ENCODE data around the gene CHAT. TPM values are rescaled to one million over a fixed set of nuclear protein-coding genes. Genes with fewer than 3 reads are reported as not detected.

Gene CHAT
- polyA plus RNA-seq, 2 of the 4 experiments (the other 2 are of a cell fraction): not detected

GRCh38 chr10:49647985-49648795, 34.4 kb downstream of the CHAT start:
- ChIA-PET POLR2A (no interaction called here), CTCF (no interaction called here)
- TF ChIP-seq ESRRA (IDR thresholded peaks at IDR 0.05; ENCODE audit: borderline replicate concordance, low read length) (no peak), HOXB5 (CRISPR knock-in tag; IDR thresholded peaks at IDR 0.05) (no peak), RNF2 (IDR thresholded peaks at IDR 0.05; ENCODE audit: borderline replicate concordance, low read depth) (no peak), CBX2 (IDR thresholded peaks at IDR 0.05; ENCODE audit: borderline replicate concordance, low read depth) (no peak), KDM1A (IDR thresholded peaks at IDR 0.05; ENCODE audit: low read depth) (no peak), HDAC2 (IDR thresholded peaks at IDR 0.05) (no peak), NFE2L2 (conservative IDR thresholded peaks at IDR 0.05; ENCODE audit: low read length) (no peak), SREBF2 (IDR thresholded peaks at IDR 0.05) (no peak), NPAS2 (CRISPR knock-in tag; IDR thresholded peaks at IDR 0.05; ENCODE audit: borderline replicate concordance) (no peak), CBX8 (IDR thresholded peaks at IDR 0.05) (no peak), CEBPB (IDR thresholded peaks at IDR 0.05) (no peak), RCOR1 (IDR thresholded peaks at IDR 0.05; ENCODE audit: low read depth, low read length) (no peak), HOXB13 (CRISPR knock-in tag; IDR thresholded peaks at IDR 0.05; ENCODE audit: low read depth) (no peak), CHD4 (IDR thresholded peaks at IDR 0.05; ENCODE audit: borderline replicate concordance) (no peak), ELK1 (IDR thresholded peaks at IDR 0.05; ENCODE audit: low read depth, low read length) (no peak)
- TF ChIP-seq, protein P1, sequence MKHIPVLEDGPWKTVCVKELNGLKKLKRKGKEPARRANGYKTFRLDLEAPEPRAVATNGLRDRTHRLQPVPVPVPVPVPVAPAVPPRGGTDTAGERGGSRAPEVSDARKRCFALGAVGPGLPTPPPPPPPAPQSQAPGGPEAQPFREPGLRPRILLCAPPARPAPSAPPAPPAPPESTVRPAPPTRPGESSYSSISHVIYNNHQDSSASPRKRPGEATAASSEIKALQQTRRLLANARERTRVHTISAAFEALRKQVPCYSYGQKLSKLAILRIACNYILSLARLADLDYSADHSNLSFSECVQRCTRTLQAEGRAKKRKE (CRISPR knock-in tag; IDR thresholded peaks at IDR 0.05; ENCODE audit: low read depth): no peak
- WGBS (ENCODE audit: missing lambda C conversion rate): 49% methylated on average over 17 of the region's 18 CpGs
- Histone ChIP-seq H3K9me3 (no peaks in the 10 kb centered on the region), H3K4me3 (no peak overlapping the region), H3K4me2 (no peak overlapping the region), H3K4me1 (no peaks in the 10 kb centered on the region), H3K27ac (no peak overlapping the region)
- ATAC-seq (no peak), FAIRE-seq (no peak), DNase-seq (ENCODE audit: low read depth in 1 of 2, low spot score in 1 of 2) (no peak)

DNA sequence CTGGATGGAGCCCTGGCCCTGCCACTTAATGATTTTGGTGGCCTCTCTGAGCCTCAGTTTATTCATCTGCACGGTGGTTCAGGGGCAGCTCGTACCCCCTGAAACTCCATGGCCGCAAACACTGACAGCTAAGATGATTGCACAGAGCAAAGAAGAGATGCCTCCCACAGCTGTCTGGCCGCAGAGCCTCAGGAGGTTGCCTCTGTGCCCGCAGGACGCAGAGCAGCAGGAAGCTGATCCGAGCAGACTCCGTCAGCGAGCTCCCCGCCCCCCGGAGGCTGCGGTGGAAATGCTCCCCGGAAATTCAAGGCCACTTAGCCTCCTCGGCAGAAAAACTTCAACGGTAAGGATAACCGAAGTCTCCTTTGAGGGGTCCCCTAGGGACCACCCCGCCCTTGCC, 35.5 kb downstream of the CHAT start:
- ChIA-PET CTCF (interaction anchor here (1.3 kb wide), 1 partner anchor 576 kb away, joined by 4 read pairs; no protein-coding TSS in a partner anchor), POLR2A (no interaction called here)
- H3K9me3 ChIP-seq: no peaks in the 10 kb centered on the region
- DNase-seq (ENCODE audit: low read depth in 1 of 2, low spot score in 1 of 2): no peak
- H3K4me2 ChIP-seq: no peak overlapping the region
- no peak for FAIRE-seq
- H3K4me3 ChIP-seq: no peak overlapping the region
- H3K27ac ChIP-seq: no peak overlapping the region
- H3K4me1 ChIP-seq: no peaks in the 10 kb centered on the region
- 23% methylated on average over 17 of the region's 17 CpGs for WGBS (ENCODE audit: missing lambda C conversion rate)
- TF ChIP-seq RFX5 (IDR thresholded peaks at IDR 0.05): no peak
- TF ChIP-seq HDAC2 (IDR thresholded peaks at IDR 0.05): no peak
- TF ChIP-seq MAZ (IDR thresholded peaks at IDR 0.05; ENCODE audit: borderline replicate concordance, low read depth, low read length): no peak
- no peak for TF ChIP-seq EHF (CRISPR knock-in tag; IDR thresholded peaks at IDR 0.05)
- no peak for TF ChIP-seq REST (IDR thresholded peaks at IDR 0.05)
- TF ChIP-seq RARB (CRISPR knock-in tag; IDR thresholded peaks at IDR 0.05): no peak
- no peak for TF ChIP-seq ZFP36 (IDR thresholded peaks at IDR 0.05; ENCODE audit: borderline replicate concordance, partially characterized antibody)
- no peak for TF ChIP-seq KDM1A (IDR thresholded peaks at IDR 0.05; ENCODE audit: low read depth)
- TF ChIP-seq CBX8 (IDR thresholded peaks at IDR 0.05): no peak
- TF ChIP-seq BHLHE40 (IDR thresholded peaks at IDR 0.05; ENCODE audit: low read depth, low read length): no peak
- no peak for TF ChIP-seq TFCP2L1 (CRISPR knock-in tag; IDR thresholded peaks at IDR 0.05)
- TF ChIP-seq, protein P2, sequence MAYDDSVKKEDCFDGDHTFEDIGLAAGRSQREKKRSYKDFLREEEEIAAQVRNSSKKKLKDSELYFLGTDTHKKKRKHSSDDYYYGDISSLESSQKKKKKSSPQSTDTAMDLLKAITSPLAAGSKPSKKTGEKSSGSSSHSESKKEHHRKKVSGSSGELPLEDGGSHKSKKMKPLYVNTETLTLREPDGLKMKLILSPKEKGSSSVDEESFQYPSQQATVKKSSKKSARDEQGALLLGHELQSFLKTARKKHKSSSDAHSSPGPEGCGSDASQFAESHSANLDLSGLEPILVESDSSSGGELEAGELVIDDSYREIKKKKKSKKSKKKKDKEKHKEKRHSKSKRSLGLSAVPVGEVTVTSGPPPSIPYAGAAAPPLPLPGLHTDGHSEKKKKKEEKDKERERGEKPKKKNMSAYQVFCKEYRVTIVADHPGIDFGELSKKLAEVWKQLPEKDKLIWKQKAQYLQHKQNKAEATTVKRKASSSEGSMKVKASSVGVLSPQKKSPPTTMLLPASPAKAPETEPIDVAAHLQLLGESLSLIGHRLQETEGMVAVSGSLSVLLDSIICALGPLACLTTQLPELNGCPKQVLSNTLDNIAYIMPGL (CRISPR knock-in tag; IDR thresholded peaks at IDR 0.05; ENCODE audit: borderline replicate concordance): no peak
- no peak for TF ChIP-seq EHMT2 (IDR thresholded peaks at IDR 0.05; ENCODE audit: low read depth)
- no peak for TF ChIP-seq CBX2 (IDR thresholded peaks at IDR 0.05; ENCODE audit: borderline replicate concordance, low read depth)
- TF ChIP-seq SREBF2 (IDR thresholded peaks at IDR 0.05): no peak
- no peak for ATAC-seq

Data from A549 (cell line).